Kidney epithelial cell (primary cell): ENCODE results near the gene KRT80. TPM values are rescaled to one million over a fixed set of nuclear protein-coding genes. Genes with fewer than 3 reads are reported as not detected.

Experiments
- DNase-seq: peaks from one replicate; pipeline ENCODE4 v3.0.0-alpha.2; 2010; ENCODE audit warnings: low read depth
- H3K27me3 ChIP-seq: 2 replicates; pipeline ENCODE4 v1.6.0; 2011; ENCODE audit warnings: low read length; ENCODE audit not compliant: control insufficient read depth, insufficient read depth
- H3K36me3 ChIP-seq: 2 replicates; pipeline ENCODE4 v1.5.1; 2011; ENCODE audit warnings: low read length; ENCODE audit not compliant: control insufficient read depth, insufficient read depth
- H3K4me3 ChIP-seq: 2 replicates; pipeline ENCODE4 v1.5.1; 2011; ENCODE audit warnings: low read depth, mild to moderate bottlenecking, control low read depth, low read length
- CTCF ChIP-seq: IDR thresholded peaks from 2 replicates; pipeline ENCODE4 v1.5.1; 2011; ENCODE audit warnings: mild to moderate bottlenecking, moderate library complexity, low read length, control low read depth, inconsistent platforms; ENCODE audit not compliant: insufficient read depth, poor library complexity, severe bottlenecking
- total RNA-seq: library from RNA; depleted of rRNA; stranded (reverse); fragments of >200 nt; gene quantifications from 2 replicates; pipeline ENCODE4 v1.2.3, GENCODE V29; 2015

Gene KRT80
- total RNA-seq, 1 donor from 2014 or later, result 19.4 TPM

GRCh38 chr12:52169886-52170285 lies 21.9 kb downstream of the KRT80 start:
- Histone ChIP-seq H3K36me3 (no peaks in the 10 kb centered on the region), H3K4me3 (no peak overlapping the region), H3K27me3 (no peaks in the 10 kb centered on the region)
- DNase-seq, result no peak
- TF ChIP-seq CTCF, result no peak

GRCh38 chr12:52168019-52168717 lies 23.6 kb downstream of the KRT80 start:
- H3K27me3 ChIP-seq, result no peaks in the 10 kb centered on the region
- H3K4me3 ChIP-seq, result no peak overlapping the region
- H3K36me3 ChIP-seq, result no peaks in the 10 kb centered on the region
- no peak for TF ChIP-seq CTCF
- DNase-seq, result no peak

- no peak overlapping the region for H3K4me3 ChIP-seq
- no peak for TF ChIP-seq CTCF
- no peaks in the 10 kb centered on the region for H3K27me3 ChIP-seq
- no peaks in the 10 kb centered on the region for H3K36me3 ChIP-seq
- DNase-seq, result no peak
These were observed 24.3 kb downstream of the KRT80 start for GRCh38 chr12:52167526-52167925.

- H3K27me3 ChIP-seq, result no peaks in the 10 kb centered on the region
- no peak for DNase-seq
- no peak overlapping the region for H3K4me3 ChIP-seq
- H3K36me3 ChIP-seq, result no peaks in the 10 kb centered on the region
- TF ChIP-seq CTCF, result no peak
These were observed 25.1 kb downstream of the KRT80 start for GRCh38 chr12:52166672-52167071.

- Histone ChIP-seq H3K27me3 (no peaks in the 10 kb centered on the region), H3K4me3 (no peak overlapping the region), H3K36me3 (no peaks in the 10 kb centered on the region)
- no peak for DNase-seq
- TF ChIP-seq CTCF, result no peak
These were observed 26.5 kb downstream of the KRT80 start for GRCh38 chr12:52165096-52165855.
